Measurements from ENCODE around the gene ARID5B.

Gene ARID5B

GRCh38 chr10:61987951-61988379 lies 86.5 kb downstream of the ARID5B start:
- in situ Hi-C loops (cut with HindIII; ENCODE audit: low sequenced_read_pairs): no loop called here

- in situ Hi-C loops (cut with HindIII; ENCODE audit: low sequenced_read_pairs): no loop called here
These were observed 88.7 kb downstream of the ARID5B start for GRCh38 chr10:61989995-61990760.

- in situ Hi-C loops (cut with HindIII; ENCODE audit: low sequenced_read_pairs): no loop called here
These were observed 89.2 kb downstream of the ARID5B start for GRCh38 chr10:61990761-61991135.

- in situ Hi-C loops (cut with HindIII; ENCODE audit: low sequenced_read_pairs): no loop called here
These were observed 89.7 kb downstream of the ARID5B start for GRCh38 chr10:61991166-61991565.

- in situ Hi-C loops (cut with HindIII; ENCODE audit: low sequenced_read_pairs): no loop called here
These were observed 90.6 kb downstream of the ARID5B start for GRCh38 chr10:61992059-61992460.

- in situ Hi-C loops (cut with HindIII; ENCODE audit: low sequenced_read_pairs): no loop called here
These were observed 91.5 kb downstream of the ARID5B start for GRCh38 chr10:61992671-61993668.

GRCh38 chr10:61993711-61994401 lies 92.4 kb downstream of the ARID5B start:
- in situ Hi-C loops (cut with HindIII; ENCODE audit: low sequenced_read_pairs): no loop called here

- in situ Hi-C loops (cut with HindIII; ENCODE audit: low sequenced_read_pairs): no loop called here
These were observed 93.1 kb downstream of the ARID5B start for GRCh38 chr10:61994405-61995219.

- in situ Hi-C loops (cut with HindIII; ENCODE audit: low sequenced_read_pairs): no loop called here
These were observed 93.7 kb downstream of the ARID5B start for GRCh38 chr10:61995220-61995503.

- in situ Hi-C loops (cut with HindIII; ENCODE audit: low sequenced_read_pairs): no loop called here
These were observed 97.4 kb downstream of the ARID5B start for GRCh38 chr10:61998937-61999336.

- in situ Hi-C loops (cut with HindIII; ENCODE audit: low sequenced_read_pairs): no loop called here
These were observed 98.6 kb downstream of the ARID5B start for GRCh38 chr10:62000037-62000603.

GRCh38 chr10:62000726-62001125 lies 99.2 kb downstream of the ARID5B start:
- in situ Hi-C loops (cut with HindIII; ENCODE audit: low sequenced_read_pairs): no loop called here

- in situ Hi-C loops (cut with HindIII; ENCODE audit: low sequenced_read_pairs): no loop called here
These were observed 100.4 kb downstream of the ARID5B start for GRCh38 chr10:62001898-62002297.

GRCh38 chr10:62002753-62003152 lies 101.3 kb downstream of the ARID5B start:
- in situ Hi-C loops (cut with HindIII; ENCODE audit: low sequenced_read_pairs): no loop called here

- in situ Hi-C loops (cut with HindIII; ENCODE audit: low sequenced_read_pairs): no loop called here
These were observed 102.5 kb downstream of the ARID5B start for GRCh38 chr10:62004042-62004441.

GRCh38 chr10:62005281-62005680 lies 103.8 kb downstream of the ARID5B start:
- in situ Hi-C loops (cut with HindIII; ENCODE audit: low sequenced_read_pairs): no loop called here

- in situ Hi-C loops (cut with HindIII; ENCODE audit: low sequenced_read_pairs): no loop called here
These were observed 104.2 kb downstream of the ARID5B start for GRCh38 chr10:62005687-62006086.

GRCh38 chr10:62007145-62007544 lies 105.6 kb downstream of the ARID5B start:
- in situ Hi-C loops (cut with HindIII; ENCODE audit: low sequenced_read_pairs): no loop called here

GRCh38 chr10:62008196-62008595 lies 106.7 kb downstream of the ARID5B start:
- in situ Hi-C loops (cut with HindIII; ENCODE audit: low sequenced_read_pairs): no loop called here

GRCh38 chr10:62008946-62009345 lies 107.4 kb downstream of the ARID5B start:
- in situ Hi-C loops (cut with HindIII; ENCODE audit: low sequenced_read_pairs): no loop called here
